Panc1 (cell line): Measurements from ENCODE around the gene SCAF1. TPM values are rescaled to one million over a fixed set of nuclear protein-coding genes. Genes with fewer than 3 reads are reported as not detected.

ENCODE experiments used
- ATAC-seq: fragments of 200-7000 bp; cut with Tn5 transposase; 2 replicates; pipeline ENCODE4 v1.9.1; 2020; ENCODE audit warnings: mild to moderate bottlenecking, moderate library complexity
- BruUV-seq: library from RNA; stranded (reverse); fragments of 400-500 nt; replicated peaks from 2 replicates; lab custom pipeline; 2021; lab: Mats Ljungman, UMichigan
- CTCF ChIA-PET: fragments of 300-600 bp; sonication (Branson Sonifier 250); formaldehyde crosslinking; loops from one replicate; lab custom pipeline; 2022; ENCODE audit warnings: antibody characterized with exemption; lab: Charles Lee
- POLR2A ChIA-PET: fragments of 300-600 bp; sonication (Branson Sonifier 250); formaldehyde crosslinking; loops from one replicate; lab custom pipeline; 2022; ENCODE audit warnings: antibody characterized with exemption; lab: Charles Lee
- DNase-seq: peaks from one replicate; pipeline ENCODE4 v3.0.0-alpha.2; 2010; ENCODE audit warnings: low read depth, low spot score
- H3K27ac ChIP-seq: 2 replicates; pipeline ENCODE4 v1.5.1; 2011; ENCODE audit warnings: mild to moderate bottlenecking, low read length, inconsistent platforms
- H3K27me3 ChIP-seq: fragments of 200-500 bp; sonication (Bioruptor generic); 2 replicates; pipeline ENCODE4 v1.6.0; 2014; ENCODE audit warnings: low read length, inconsistent platforms; ENCODE audit not compliant: control insufficient read depth, insufficient read depth
- H3K36me3 ChIP-seq: fragments of 200-500 bp; sonication (Bioruptor generic); 2 replicates; pipeline ENCODE4 v1.5.1; 2014; ENCODE audit warnings: inconsistent platforms, mild to moderate bottlenecking, low read length, moderate library complexity; ENCODE audit not compliant: control insufficient read depth, insufficient read depth
- H3K4me1 ChIP-seq: 2 replicates; pipeline ENCODE4 v1.5.1; 2011; ENCODE audit warnings: inconsistent platforms, mild to moderate bottlenecking, low read length, moderate library complexity; ENCODE audit not compliant: control insufficient read depth, insufficient read depth
- H3K4me3 ChIP-seq, 2 experiments: 2 replicates each; pipeline ENCODE4 v1.5.1; 2011 to 2012; ENCODE audit warnings: low read depth in 2 of 2, low read length in 2 of 2, mild to moderate bottlenecking in 2 of 2, inconsistent platforms in 1 of 2, moderate library complexity in 1 of 2
- H3K9me3 ChIP-seq: fragments of 200-500 bp; sonication (Bioruptor generic); 2 replicates; pipeline ENCODE4 v1.5.1; 2014; ENCODE audit warnings: low read depth, mild to moderate bottlenecking, inconsistent platforms, low read length, moderate library complexity; ENCODE audit not compliant: control insufficient read depth, insufficient read depth
- CTCF ChIP-seq: fragments of 450-650 bp; IDR thresholded peaks from 2 replicates; pipeline ENCODE4 v1.5.1; 2017; ENCODE audit warnings: mild to moderate bottlenecking
- POLR2AphosphoS5 ChIP-seq: IDR thresholded peaks from 2 replicates; pipeline ENCODE4 v1.6.1; 2012; ENCODE audit warnings: mild to moderate bottlenecking, low read depth, low read length, moderate library complexity
- REST ChIP-seq, 2 experiments: IDR thresholded peaks; 2 replicates each; pipeline ENCODE4 v1.6.1; 2011 to 2012; ENCODE audit warnings: low read depth in 2 of 2, control low read depth in 1 of 2, low read length in 1 of 2, mild to moderate bottlenecking in 1 of 2, moderate library complexity in 1 of 2; ENCODE audit not compliant: insufficient read depth in 1 of 2
- SIN3A ChIP-seq: IDR thresholded peaks from 2 replicates; pipeline ENCODE4 v1.6.1; 2012; ENCODE audit warnings: low read depth, mild to moderate bottlenecking, low read length, moderate library complexity, borderline replicate concordance; ENCODE audit not compliant: insufficient read depth
- in situ Hi-C: cut with HindIII; loops from 2 replicates; pipeline ENCODE4 v1.10.0; 2016; ENCODE audit warnings: low sequenced_read_pairs, low pct_unique_long_range_greater_than_20kb
- intact Hi-C: fragments of 100-400 bp; cut with micrococcal nuclease; formaldehyde crosslinking; loops from one replicate; pipeline ENCODE4 v1.10.0; 2022; ENCODE audit not compliant: unreplicated experiment
- total RNA-seq: library from RNA; stranded (reverse); gene quantifications from one replicate; pipeline ENCODE4 v1.2.1, GENCODE V29; 2021; ENCODE audit not compliant: unreplicated experiment

The SCAF1 gene
- total RNA-seq, 1 experiment from 2014 or later = 77.4 TPM

- Histone ChIP-seq H3K9me3 (no peaks in the 10 kb centered on the region), H3K4me1 (peaks cover 21% of the 10 kb centered on the region), H3K4me3 (no peak overlapping the region), H3K27me3 (no peaks in the 10 kb centered on the region), H3K36me3 (peaks cover 14% of the 10 kb centered on the region), H3K27ac (no peak overlapping the region)
- no peak for ATAC-seq
- ChIA-PET POLR2A (no interaction called here), CTCF (no interaction called here)
- intact Hi-C loops = no loop called here
- in situ Hi-C loops = no loop called here
- BruUV-seq = no TSS peak
- DNase-seq = no peak
- no peak for TF ChIP-seq REST (IDR thresholded peaks at IDR 0.05; ENCODE audit: insufficient read depth in 1 of 2, low read depth in 2 of 2, low read length in 1 of 2)
- TF ChIP-seq POLR2AphosphoS5 = no peak
- no peak for TF ChIP-seq SIN3A
These were observed 40.3 kb downstream of the SCAF1 start for GRCh38 chr19:49682274-49682673.

GRCh38 chr19:49683814-49684250 is 41.8 kb downstream of the SCAF1 start:
- Histone ChIP-seq H3K27me3 (no peaks in the 10 kb centered on the region), H3K9me3 (no peaks in the 10 kb centered on the region), H3K36me3 (peaks cover 14% of the 10 kb centered on the region), H3K27ac (no peak overlapping the region), H3K4me3 (no peak overlapping the region), H3K4me1 (peaks cover 21% of the 10 kb centered on the region)
- ChIA-PET POLR2A (no interaction called here), CTCF (no interaction called here)
- ATAC-seq (no peak), DNase-seq (no peak)
- no TSS peak for BruUV-seq
- in situ Hi-C loops = no loop called here
- intact Hi-C loops = no loop called here
- TF ChIP-seq SIN3A = no peak
- no peak for TF ChIP-seq POLR2AphosphoS5
- TF ChIP-seq CTCF = no peak

DNA sequence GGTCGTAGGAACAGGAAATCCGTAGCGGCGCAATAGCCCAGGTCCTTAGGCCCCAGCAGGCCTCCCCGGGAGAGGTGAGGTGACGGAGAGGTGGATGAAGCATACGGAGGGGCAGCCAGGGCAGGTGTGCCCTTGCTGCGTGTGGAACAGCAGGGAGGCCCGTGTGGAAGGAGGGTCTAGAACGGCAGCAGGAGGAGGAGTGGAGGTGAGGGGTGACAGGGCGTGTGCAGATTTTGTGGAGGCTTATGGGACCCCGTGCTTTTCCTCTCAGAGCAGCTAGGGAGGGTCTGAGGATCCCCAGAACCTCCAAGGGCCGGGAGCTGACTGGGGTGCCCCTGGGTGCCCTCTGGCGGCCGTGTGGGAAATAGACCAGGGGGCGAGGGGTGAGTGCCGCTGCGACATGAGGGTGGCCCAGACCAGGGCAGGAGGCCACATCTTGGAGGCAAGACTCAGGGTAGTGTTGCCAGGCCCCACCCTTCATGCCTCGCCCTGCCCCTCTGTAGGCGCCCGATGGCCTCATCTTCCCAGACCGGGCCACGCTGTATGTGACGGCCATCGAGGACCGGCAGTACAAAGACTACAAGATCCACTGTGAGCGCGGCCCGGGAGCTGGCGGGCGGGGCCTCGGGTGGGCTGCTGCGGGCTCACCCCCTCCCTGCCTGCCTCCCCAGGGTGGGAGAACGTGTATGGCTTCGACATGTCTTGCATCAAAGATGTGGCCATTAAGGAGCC is 42.4 kb downstream of the SCAF1 start:
- no peaks in the 10 kb centered on the region for H3K27me3 ChIP-seq
- peaks cover 17% of the 10 kb centered on the region for H3K4me1 ChIP-seq
- peaks cover 14% of the 10 kb centered on the region for H3K36me3 ChIP-seq
- no peaks in the 10 kb centered on the region for H3K9me3 ChIP-seq
- in situ Hi-C loops (no loop called here), intact Hi-C loops (no loop called here)
- DNase-seq = no peak
- ChIA-PET CTCF (interaction anchor here (0.7 kb wide), 1 partner anchor 14 kb away, joined by 5 read pairs; no protein-coding TSS in a partner anchor), POLR2A (no interaction called here)
- no peak overlapping the region for H3K27ac ChIP-seq
- peak; percentile 86 for TF ChIP-seq CTCF
- no peak for TF ChIP-seq REST (IDR thresholded peaks at IDR 0.05; ENCODE audit: insufficient read depth in 1 of 2, low read depth in 2 of 2, low read length in 1 of 2)
- H3K4me3 ChIP-seq = no peak overlapping the region
- ATAC-seq = peak; percentile 41
- no TSS peak for BruUV-seq
